Osteoblast (primary cell): ENCODE measurements around the gene MACROD2. TPM values are rescaled to one million over a fixed set of nuclear protein-coding genes. Genes with fewer than 3 reads are reported as not detected.

ENCODE experiments used
- DNase-seq: peaks from one replicate; pipeline ENCODE4 v3.0.0; 2011; ENCODE audit warnings: low spot score, mixed read lengths; ENCODE audit not compliant: insufficient read length; ENCODE audit errors: missing footprints
- H2AFZ ChIP-seq: 2 replicates; pipeline ENCODE4 v1.6.0; 2011; ENCODE audit warnings: mild to moderate bottlenecking, low read length
- H3K27ac ChIP-seq: 2 replicates; pipeline ENCODE4 v1.5.1; 2011; ENCODE audit warnings: mild to moderate bottlenecking, low read depth, low read length, moderate library complexity
- H3K27me3 ChIP-seq: 2 replicates; pipeline ENCODE4 v1.6.0; 2012; ENCODE audit warnings: mild to moderate bottlenecking, control low read depth, inconsistent platforms, low read length, moderate library complexity; ENCODE audit not compliant: insufficient read depth
- H3K36me3 ChIP-seq: 2 replicates; pipeline ENCODE4 v1.5.1; 2011; ENCODE audit warnings: mild to moderate bottlenecking, low read length, control low read depth, moderate library complexity; ENCODE audit not compliant: insufficient read depth
- H3K4me1 ChIP-seq: 2 replicates; pipeline ENCODE4 v1.5.1; 2011; ENCODE audit warnings: mild to moderate bottlenecking, low read length, control low read depth, moderate library complexity; ENCODE audit not compliant: insufficient read depth
- H3K4me2 ChIP-seq: 2 replicates; pipeline ENCODE4 v1.6.0; 2011; ENCODE audit warnings: mild to moderate bottlenecking, low read length; ENCODE audit not compliant: insufficient read depth
- H3K4me3 ChIP-seq: fragments of 200-600 bp; sonication (generic); 3 replicates; pipeline ENCODE4 v1.5.1; 2012; ENCODE audit warnings: mild to moderate bottlenecking, low read length, inconsistent platforms; ENCODE audit not compliant: insufficient read depth
- H3K79me2 ChIP-seq: 2 replicates; pipeline ENCODE4 v1.6.0; 2012; ENCODE audit warnings: mild to moderate bottlenecking, low read length, control low read depth, inconsistent platforms; ENCODE audit not compliant: insufficient read depth
- H3K9me3 ChIP-seq: 2 replicates; pipeline ENCODE4 v1.5.1; 2011; ENCODE audit warnings: low read depth, low read length, control low read depth
- H4K20me1 ChIP-seq: 2 replicates; pipeline ENCODE4 v1.6.0; 2012; ENCODE audit warnings: mild to moderate bottlenecking, low read length, control low read depth; ENCODE audit not compliant: insufficient read depth
- CTCF ChIP-seq: IDR thresholded peaks from 2 replicates; pipeline ENCODE4 v1.5.1; 2011; ENCODE audit warnings: mild to moderate bottlenecking, low read depth, low read length, moderate library complexity; ENCODE audit errors: extremely low read depth
- total RNA-seq: library from RNA; depleted of rRNA; stranded (reverse); fragments of >200 nt; gene quantifications from 2 replicates; pipeline ENCODE4 v1.2.3, GENCODE V29; 2012

MACROD2 gene
- total RNA-seq, 1 donor: 4.0 TPM

- Histone ChIP-seq H3K4me2 (no peak overlapping the region), H4K20me1 (no peaks in the 10 kb centered on the region), H3K27ac (no peak overlapping the region), H3K27me3 (no peaks in the 10 kb centered on the region), H3K79me2 (no peaks in the 10 kb centered on the region), H3K4me1 (no peaks in the 10 kb centered on the region), H2AFZ (no peak overlapping the region), H3K9me3 (peaks cover 3% of the 10 kb centered on the region), H3K4me3 (no peak overlapping the region), H3K36me3 (no peaks in the 10 kb centered on the region)
- no peak for TF ChIP-seq CTCF
- DNase-seq: no peak
Observed at GRCh38 chr20:16064989-16065707, 2069.8 kb downstream of the MACROD2 start.

GRCh38 chr20:16066571-16066970 is 2071.3 kb downstream of the MACROD2 start:
- Histone ChIP-seq H4K20me1 (no peaks in the 10 kb centered on the region), H3K4me1 (no peaks in the 10 kb centered on the region), H3K9me3 (peaks cover 3% of the 10 kb centered on the region), H2AFZ (no peak overlapping the region), H3K4me3 (no peak overlapping the region), H3K79me2 (no peaks in the 10 kb centered on the region), H3K36me3 (no peaks in the 10 kb centered on the region), H3K4me2 (no peak overlapping the region), H3K27ac (no peak overlapping the region), H3K27me3 (no peaks in the 10 kb centered on the region)
- DNase-seq: no peak
- no peak for TF ChIP-seq CTCF

- no peak for DNase-seq
- no peak for TF ChIP-seq CTCF
- H3K4me2 ChIP-seq: no peak overlapping the region
- H3K9me3 ChIP-seq: peaks cover 3% of the 10 kb centered on the region
- H2AFZ ChIP-seq: no peak overlapping the region
- no peak overlapping the region for H3K27ac ChIP-seq
- no peaks in the 10 kb centered on the region for H3K79me2 ChIP-seq
- H3K4me3 ChIP-seq: no peak overlapping the region
- H3K27me3 ChIP-seq: no peaks in the 10 kb centered on the region
- no peaks in the 10 kb centered on the region for H3K36me3 ChIP-seq
- H3K4me1 ChIP-seq: no peaks in the 10 kb centered on the region
- no peaks in the 10 kb centered on the region for H4K20me1 ChIP-seq
Observed at GRCh38 chr20:16069389-16070010, 2074.2 kb downstream of the MACROD2 start.

GRCh38 chr20:16072220-16072619 is 2076.9 kb downstream of the MACROD2 start:
- no peak for TF ChIP-seq CTCF
- H3K27me3 ChIP-seq: no peaks in the 10 kb centered on the region
- DNase-seq: no peak
- no peaks in the 10 kb centered on the region for H3K36me3 ChIP-seq
- H3K4me2 ChIP-seq: no peak overlapping the region
- no peak overlapping the region for H3K4me3 ChIP-seq
- H3K27ac ChIP-seq: no peak overlapping the region
- no peaks in the 10 kb centered on the region for H4K20me1 ChIP-seq
- no peak overlapping the region for H2AFZ ChIP-seq
- H3K79me2 ChIP-seq: no peaks in the 10 kb centered on the region
- peaks cover 3% of the 10 kb centered on the region for H3K9me3 ChIP-seq
- no peaks in the 10 kb centered on the region for H3K4me1 ChIP-seq
